ENCODE results near the gene DGUOK.
A peak's percentile ranks its signal among the peaks of the same experiment; 100 is the strongest.

The DGUOK gene

GRCh38 chr2:73979021-73979420 is 52.3 kb downstream of the DGUOK start:
- ChIA-PET CTCF (no interaction called here), POLR2A (no interaction called here)
- DNase-seq (ENCODE audit: extremely low spot score): no peak
- TF ChIP-seq ZNF384 (IDR thresholded peaks at IDR 0.05): no peak
- TF ChIP-seq FOXM1 (IDR thresholded peaks at IDR 0.05; ENCODE audit: borderline replicate concordance): no peak
- no peak for TF ChIP-seq NFRKB (IDR thresholded peaks at IDR 0.05)
- TF ChIP-seq FOXA1 (IDR thresholded peaks at IDR 0.05): no peak
- no peak for TF ChIP-seq SUZ12 (IDR thresholded peaks at IDR 0.05)
- TF ChIP-seq L3MBTL2 (conservative IDR thresholded peaks at IDR 0.05): no peak
- no peak for TF ChIP-seq SP1 (IDR thresholded peaks at IDR 0.05)
- no peak for TF ChIP-seq TARDBP (IDR thresholded peaks at IDR 0.05)
- no peak for TF ChIP-seq ARNT (IDR thresholded peaks at IDR 0.05)
- no peak for TF ChIP-seq PKNOX1 (IDR thresholded peaks at IDR 0.05)
- TF ChIP-seq FOXK2 (IDR thresholded peaks at IDR 0.05): no peak
- no peak for TF ChIP-seq CTBP1 (IDR thresholded peaks at IDR 0.05; ENCODE audit: borderline replicate concordance)
- no peak for TF ChIP-seq ELF4 (IDR thresholded peaks at IDR 0.05)
- no peak for TF ChIP-seq BHLHE40 (IDR thresholded peaks at IDR 0.05; ENCODE audit: borderline replicate concordance)
- TF ChIP-seq LEF1 (IDR thresholded peaks at IDR 0.05; ENCODE audit: borderline replicate concordance): no peak
- no peak for TF ChIP-seq HDGF (IDR thresholded peaks at IDR 0.05; ENCODE audit: borderline replicate concordance)

DNA sequence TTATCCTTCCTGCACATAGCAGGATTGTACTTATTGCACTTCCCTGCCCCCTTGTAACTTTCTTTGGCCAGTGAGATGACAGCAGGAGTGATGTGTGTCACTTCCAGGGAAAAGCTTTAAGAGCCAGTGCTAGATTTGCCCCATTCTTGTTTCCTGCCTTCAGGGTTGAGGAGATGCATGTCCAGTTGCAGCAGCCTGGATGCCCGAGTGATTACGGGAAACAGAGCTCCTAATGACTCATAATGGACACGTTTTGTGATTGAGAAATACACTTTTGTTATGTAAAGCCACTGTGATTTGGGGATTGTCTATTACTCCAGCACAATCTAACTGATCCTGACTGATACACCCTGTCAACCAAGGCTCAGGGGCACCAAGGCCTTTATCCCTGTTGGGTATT is 53.0 kb downstream of the DGUOK start:
- CTCF ChIA-PET: no interaction called here
- TF ChIP-seq SP1 (IDR thresholded peaks at IDR 0.05): no peak
- no peak for TF ChIP-seq SUZ12 (IDR thresholded peaks at IDR 0.05)
- no peak for TF ChIP-seq CTBP1 (IDR thresholded peaks at IDR 0.05; ENCODE audit: borderline replicate concordance)
- TF ChIP-seq BHLHE40 (IDR thresholded peaks at IDR 0.05; ENCODE audit: borderline replicate concordance): no peak
- TF ChIP-seq HDGF (IDR thresholded peaks at IDR 0.05; ENCODE audit: borderline replicate concordance): no peak
- no peak for TF ChIP-seq FOXM1 (IDR thresholded peaks at IDR 0.05; ENCODE audit: borderline replicate concordance)
- TF ChIP-seq NFRKB (IDR thresholded peaks at IDR 0.05): no peak
- TF ChIP-seq ELF4 (IDR thresholded peaks at IDR 0.05): no peak
- TF ChIP-seq LEF1 (IDR thresholded peaks at IDR 0.05; ENCODE audit: borderline replicate concordance): no peak
- no peak for TF ChIP-seq L3MBTL2 (conservative IDR thresholded peaks at IDR 0.05)
- TF ChIP-seq PKNOX1 (IDR thresholded peaks at IDR 0.05): no peak
- TF ChIP-seq ARNT (IDR thresholded peaks at IDR 0.05): no peak
- no peak for TF ChIP-seq TARDBP (IDR thresholded peaks at IDR 0.05)
- TF ChIP-seq FOXA1 (IDR thresholded peaks at IDR 0.05): no peak
- no peak for TF ChIP-seq ZNF384 (IDR thresholded peaks at IDR 0.05)
- no peak for TF ChIP-seq FOXK2 (IDR thresholded peaks at IDR 0.05)
- POLR2A ChIA-PET: no interaction called here
- no peak for DNase-seq (ENCODE audit: extremely low spot score)

DNA sequence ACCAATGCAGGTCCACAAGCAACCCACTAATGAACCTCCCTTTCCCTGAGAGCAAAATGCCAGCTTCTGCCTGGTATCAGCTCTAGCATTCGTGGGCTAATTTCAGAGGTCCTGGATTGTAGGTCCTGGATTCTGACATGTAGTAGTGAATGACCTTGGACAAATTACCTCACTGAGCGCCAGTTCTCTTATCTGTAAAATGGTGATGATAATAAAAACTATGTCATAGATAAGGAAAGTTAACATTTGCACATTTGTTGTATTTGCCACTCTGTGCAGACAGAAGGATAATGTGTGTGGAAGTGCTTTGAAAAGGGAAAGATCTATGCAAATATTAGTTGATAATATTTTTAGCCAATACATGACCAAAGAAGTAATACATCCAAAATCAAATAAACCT is 53.9 kb downstream of the DGUOK start:
- ChIA-PET CTCF (no interaction called here), POLR2A (no interaction called here)
- DNase-seq (ENCODE audit: extremely low spot score): no peak
- TF ChIP-seq SUZ12 (IDR thresholded peaks at IDR 0.05) (no peak), ZNF384 (IDR thresholded peaks at IDR 0.05) (no peak), SP1 (IDR thresholded peaks at IDR 0.05) (no peak), HDGF (IDR thresholded peaks at IDR 0.05; ENCODE audit: borderline replicate concordance) (no peak), BHLHE40 (IDR thresholded peaks at IDR 0.05; ENCODE audit: borderline replicate concordance) (no peak), CTBP1 (IDR thresholded peaks at IDR 0.05; ENCODE audit: borderline replicate concordance) (no peak)

- CTCF ChIA-PET: no interaction called here
Measured at GRCh38 chr2:73981081-73982001, 54.7 kb downstream of the DGUOK start.

GRCh38 chr2:73982140-73982617 is 55.5 kb downstream of the DGUOK start:
- POLR2A ChIA-PET: interaction anchor here (1.1 to 1.4 kb wide), 3 partner anchors 11 to 166 kb away, joined by 3 to 5 read pairs (median 3); no protein-coding TSS in a partner anchor
- CTCF ChIA-PET: no interaction called here
- DNase-seq (ENCODE audit: extremely low spot score): no peak
- TF ChIP-seq ZNF384 (IDR thresholded peaks at IDR 0.05): no peak
- no peak for TF ChIP-seq SUZ12 (IDR thresholded peaks at IDR 0.05)
- TF ChIP-seq HDGF (IDR thresholded peaks at IDR 0.05; ENCODE audit: borderline replicate concordance): no peak
- TF ChIP-seq FOXM1 (IDR thresholded peaks at IDR 0.05; ENCODE audit: borderline replicate concordance): no peak
- no peak for TF ChIP-seq FOXA1 (IDR thresholded peaks at IDR 0.05)
- no peak for TF ChIP-seq ARNT (IDR thresholded peaks at IDR 0.05)
- TF ChIP-seq ELF4 (IDR thresholded peaks at IDR 0.05): no peak
- no peak for TF ChIP-seq NFRKB (IDR thresholded peaks at IDR 0.05)
- no peak for TF ChIP-seq BHLHE40 (IDR thresholded peaks at IDR 0.05; ENCODE audit: borderline replicate concordance)

More at GRCh38 chr2:73981081-73982001, 54.7 kb downstream of the DGUOK start:
- peak; percentile 64 for DNase-seq (ENCODE audit: extremely low spot score)
- no peak for TF ChIP-seq CTBP1 (IDR thresholded peaks at IDR 0.05; ENCODE audit: borderline replicate concordance)
- peak; percentile 61 for TF ChIP-seq L3MBTL2 (conservative IDR thresholded peaks at IDR 0.05)
- POLR2A ChIA-PET: interaction anchor here (1.1 to 1.4 kb wide), 3 partner anchors 12 to 167 kb away, joined by 3 to 5 read pairs (median 3); no protein-coding TSS in a partner anchor

DNA sequence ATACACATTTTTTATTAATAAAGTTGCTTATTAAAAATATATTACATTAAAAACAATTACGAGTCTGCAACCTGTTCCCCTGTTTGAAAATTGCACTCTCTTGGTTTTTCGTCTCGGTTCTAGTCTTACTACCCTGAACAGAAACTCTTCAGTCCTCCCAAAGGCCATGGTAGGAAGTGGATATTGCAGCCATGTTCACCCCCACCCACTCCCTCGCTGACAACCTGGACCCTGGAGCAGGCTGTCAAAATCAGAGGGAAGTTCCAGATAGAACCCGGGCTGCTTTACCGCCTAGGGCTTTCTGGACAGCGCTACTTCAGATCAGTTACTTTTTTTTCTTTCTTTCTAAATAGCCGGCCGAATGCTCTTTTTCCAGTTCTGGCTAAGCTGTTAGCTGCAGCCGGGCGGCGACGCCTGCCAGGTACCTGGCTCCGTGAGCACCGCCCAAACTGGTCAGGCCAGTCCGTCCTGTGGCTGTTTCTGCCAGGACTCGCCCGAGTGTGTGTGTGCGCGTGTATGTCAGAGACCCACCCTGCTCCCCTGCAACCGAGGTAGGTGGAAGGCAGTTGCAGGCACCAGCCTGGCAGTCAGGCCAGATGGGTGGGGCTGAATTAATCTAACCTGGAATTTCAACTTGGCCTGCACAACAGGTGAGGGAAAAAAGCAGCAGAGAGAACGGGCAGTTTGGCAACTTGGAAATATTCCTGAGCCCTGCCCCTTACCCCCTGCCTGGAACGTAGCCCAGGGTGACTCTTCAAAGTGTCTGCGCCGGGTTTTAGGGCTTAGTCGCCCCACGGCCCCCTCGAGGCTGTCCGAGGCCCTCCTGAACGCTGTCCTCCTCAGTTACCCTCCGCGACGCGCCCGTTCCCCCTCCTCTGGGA is 56.9 kb downstream of the DGUOK start:
- POLR2A ChIA-PET: no interaction called here
- CTCF ChIA-PET: no interaction called here
- DNase-seq (ENCODE audit: extremely low spot score): no peak
- TF ChIP-seq TARDBP (IDR thresholded peaks at IDR 0.05): no peak
- TF ChIP-seq BHLHE40 (IDR thresholded peaks at IDR 0.05; ENCODE audit: borderline replicate concordance): no peak
- TF ChIP-seq FOXM1 (IDR thresholded peaks at IDR 0.05; ENCODE audit: borderline replicate concordance): no peak
- no peak for TF ChIP-seq ELF4 (IDR thresholded peaks at IDR 0.05)
- no peak for TF ChIP-seq SUZ12 (IDR thresholded peaks at IDR 0.05)
- no peak for TF ChIP-seq CTBP1 (IDR thresholded peaks at IDR 0.05; ENCODE audit: borderline replicate concordance)
- TF ChIP-seq ZNF384 (IDR thresholded peaks at IDR 0.05): no peak
- no peak for TF ChIP-seq NFRKB (IDR thresholded peaks at IDR 0.05)
- TF ChIP-seq FOXA1 (IDR thresholded peaks at IDR 0.05): no peak
- TF ChIP-seq SP1 (IDR thresholded peaks at IDR 0.05): no peak
- no peak for TF ChIP-seq L3MBTL2 (conservative IDR thresholded peaks at IDR 0.05)
- TF ChIP-seq FOXK2 (IDR thresholded peaks at IDR 0.05): no peak
- no peak for TF ChIP-seq LEF1 (IDR thresholded peaks at IDR 0.05; ENCODE audit: borderline replicate concordance)
- no peak for TF ChIP-seq HDGF (IDR thresholded peaks at IDR 0.05; ENCODE audit: borderline replicate concordance)
- TF ChIP-seq PKNOX1 (IDR thresholded peaks at IDR 0.05): no peak
- no peak for TF ChIP-seq ARNT (IDR thresholded peaks at IDR 0.05)
